Measurements from ENCODE around the gene ANKEF1.

Gene ANKEF1

DNA sequence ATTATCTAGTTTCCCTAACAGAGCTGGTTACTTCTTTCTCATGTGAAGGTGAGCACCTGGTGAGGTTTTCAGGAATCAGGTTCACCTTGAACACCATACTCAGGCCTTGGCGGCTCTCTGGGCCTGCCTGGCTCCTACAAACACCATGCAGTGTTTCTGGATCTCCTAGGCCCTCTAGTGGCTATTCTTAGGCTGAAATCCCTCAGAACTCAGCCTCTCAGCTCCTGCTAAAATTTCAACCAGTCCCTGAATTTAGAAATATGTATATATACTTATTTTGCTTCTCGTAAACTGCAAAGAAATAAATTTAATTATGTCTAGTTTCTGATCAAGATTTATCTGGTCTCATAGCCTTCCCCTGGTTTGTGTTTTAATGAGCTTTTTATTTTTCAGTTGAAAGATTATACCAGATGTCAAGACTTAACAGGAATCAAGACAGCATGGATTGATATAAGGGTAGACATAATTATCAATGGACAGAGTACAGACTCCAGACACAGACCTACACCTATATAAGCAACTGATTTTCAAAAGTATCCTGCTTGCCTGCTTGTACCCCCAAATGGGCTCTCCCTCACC is 55.9 kb downstream of the ANKEF1 start:
- no peak for DNase-seq

DNA sequence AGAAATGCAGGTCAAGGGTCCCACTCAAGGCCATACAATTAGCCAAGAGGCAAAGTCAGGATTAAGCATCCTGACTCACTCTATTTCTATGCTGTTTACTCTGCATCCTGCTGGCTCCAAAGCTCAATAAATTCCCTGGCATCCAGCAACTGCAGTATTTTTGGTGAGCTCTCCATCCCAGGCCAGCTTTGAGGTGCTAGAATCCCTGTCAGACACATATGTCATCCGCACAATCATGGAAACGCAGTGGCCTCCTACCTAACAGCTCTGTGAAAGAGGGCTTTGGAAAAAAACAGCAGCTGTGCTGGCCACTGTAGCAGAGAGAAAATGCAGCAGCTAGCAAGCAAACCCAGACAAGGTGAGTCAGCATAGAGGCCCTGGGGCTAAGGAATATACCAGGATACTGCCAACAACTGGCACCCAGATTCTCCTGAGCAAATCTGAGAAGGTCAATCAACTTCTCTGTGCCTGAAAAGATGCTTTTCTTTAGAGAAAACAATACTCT is 58.4 kb downstream of the ANKEF1 start:
- no peak for DNase-seq

DNA sequence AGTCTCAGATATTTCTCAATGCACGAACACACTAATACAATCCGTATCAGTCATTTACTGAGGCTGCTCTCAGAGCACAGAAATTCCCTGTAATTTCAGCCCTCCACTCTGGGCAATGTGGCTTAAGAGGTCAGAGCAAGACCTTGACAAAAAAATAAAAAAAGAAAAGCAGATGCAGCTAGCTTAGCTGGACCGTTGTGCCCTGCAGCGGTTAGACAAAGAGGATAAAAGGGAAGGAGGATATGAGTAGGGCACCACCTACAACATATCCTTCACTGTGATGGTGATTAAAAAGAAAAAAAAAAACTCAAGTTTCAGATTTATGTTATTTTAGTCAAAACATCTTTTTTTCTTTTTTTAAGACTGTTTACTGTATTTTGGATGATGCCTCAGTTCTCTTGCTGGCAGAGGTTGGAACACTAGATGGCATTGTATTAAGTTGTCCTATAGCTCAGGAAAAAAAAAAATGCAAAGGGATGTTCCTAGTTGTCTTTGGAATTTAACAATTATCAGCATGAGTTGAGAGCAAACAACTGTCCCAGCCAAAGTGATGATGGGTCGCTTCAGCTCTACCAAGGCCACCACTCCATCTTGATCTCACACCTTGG is 59.9 kb downstream of the ANKEF1 start:
- DNase-seq, result no peak

DNA sequence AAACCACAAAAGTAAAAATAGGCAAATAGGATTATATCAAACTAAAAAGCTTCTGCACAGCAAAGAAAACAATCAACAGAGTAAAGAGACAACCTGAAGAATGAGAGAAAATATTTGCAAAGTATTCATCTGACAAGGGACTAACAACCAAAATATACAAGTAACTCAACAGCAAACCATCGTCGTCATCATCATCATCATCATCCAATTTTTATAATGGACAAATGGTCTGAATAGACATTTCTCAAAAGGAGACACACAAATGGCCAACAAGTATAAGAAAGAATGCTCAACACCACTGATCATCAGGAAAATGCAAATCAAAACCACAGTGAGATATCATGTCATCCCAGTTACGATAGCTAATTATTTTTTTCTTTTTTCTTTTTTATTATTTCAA is 62.0 kb downstream of the ANKEF1 start:
- DNase-seq, result no peak

DNA sequence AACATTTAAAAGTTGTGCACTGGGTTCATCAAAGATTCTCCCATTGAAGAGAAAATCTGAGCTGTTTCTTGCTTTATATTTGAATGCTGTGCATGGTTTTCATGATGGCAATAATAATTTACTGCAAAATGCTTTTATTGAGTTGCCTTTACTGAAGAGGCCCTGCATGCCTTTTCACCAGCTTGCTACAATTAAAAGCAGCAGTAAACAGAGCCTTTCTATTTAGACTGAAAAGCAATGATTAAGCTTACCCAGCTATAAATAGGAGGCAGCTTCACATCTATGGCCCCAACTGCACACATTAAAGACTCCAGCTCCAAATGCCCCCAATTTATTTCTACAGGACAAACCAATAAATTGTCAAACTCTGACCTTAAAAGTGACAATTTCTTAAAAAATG is 70.3 kb downstream of the ANKEF1 start:
- DNase-seq, result no peak

All from NCI-H524 treated with DMSO at 0.1 percent for 48 hours (cell line).